ENCODE results near the gene PLXNC1. TPM values are rescaled to one million over a fixed set of nuclear protein-coding genes. Genes with fewer than 3 reads are reported as not detected.

Gene PLXNC1
- total RNA-seq, 2 donors from 2014 or later, result 2.0 to 3.0 TPM

DNA sequence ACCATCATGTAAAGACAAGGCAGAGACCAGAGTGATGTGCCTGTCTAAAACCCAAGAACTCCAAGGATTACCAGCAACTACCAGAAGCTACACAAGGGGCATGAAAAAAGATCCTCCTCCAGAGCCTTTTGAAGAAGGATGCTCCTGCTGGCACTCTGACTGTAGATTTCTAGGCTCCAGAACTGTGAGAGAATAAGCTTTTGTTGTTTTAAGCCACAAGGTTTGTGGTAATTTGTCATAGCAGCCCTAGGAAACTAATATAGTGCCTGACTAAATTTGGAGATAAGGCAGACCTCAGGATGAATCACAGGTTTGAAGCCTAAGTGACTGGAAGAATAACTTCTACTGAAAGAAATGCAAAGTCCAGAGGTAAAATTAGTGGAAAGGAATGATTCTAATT, 178.3 kb downstream of the PLXNC1 start:
- no peak for DNase-seq (ENCODE audit: low spot score)
- H3K27me3 ChIP-seq, result no peaks in the 10 kb centered on the region
- TF ChIP-seq, protein P1, sequence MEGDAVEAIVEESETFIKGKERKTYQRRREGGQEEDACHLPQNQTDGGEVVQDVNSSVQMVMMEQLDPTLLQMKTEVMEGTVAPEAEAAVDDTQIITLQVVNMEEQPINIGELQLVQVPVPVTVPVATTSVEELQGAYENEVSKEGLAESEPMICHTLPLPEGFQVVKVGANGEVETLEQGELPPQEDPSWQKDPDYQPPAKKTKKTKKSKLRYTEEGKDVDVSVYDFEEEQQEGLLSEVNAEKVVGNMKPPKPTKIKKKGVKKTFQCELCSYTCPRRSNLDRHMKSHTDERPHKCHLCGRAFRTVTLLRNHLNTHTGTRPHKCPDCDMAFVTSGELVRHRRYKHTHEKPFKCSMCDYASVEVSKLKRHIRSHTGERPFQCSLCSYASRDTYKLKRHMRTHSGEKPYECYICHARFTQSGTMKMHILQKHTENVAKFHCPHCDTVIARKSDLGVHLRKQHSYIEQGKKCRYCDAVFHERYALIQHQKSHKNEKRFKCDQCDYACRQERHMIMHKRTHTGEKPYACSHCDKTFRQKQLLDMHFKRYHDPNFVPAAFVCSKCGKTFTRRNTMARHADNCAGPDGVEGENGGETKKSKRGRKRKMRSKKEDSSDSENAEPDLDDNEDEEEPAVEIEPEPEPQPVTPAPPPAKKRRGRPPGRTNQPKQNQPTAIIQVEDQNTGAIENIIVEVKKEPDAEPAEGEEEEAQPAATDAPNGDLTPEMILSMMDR (IDR thresholded peaks at IDR 0.05), result no peak
- H3K27ac ChIP-seq, result no peak overlapping the region
- no peaks in the 10 kb centered on the region for H3K9me3 ChIP-seq
- H3K4me3 ChIP-seq, result no peak overlapping the region
- H3K36me3 ChIP-seq, result peaks cover 56% of the 10 kb centered on the region
- H3K4me1 ChIP-seq, result no peaks in the 10 kb centered on the region

DNA sequence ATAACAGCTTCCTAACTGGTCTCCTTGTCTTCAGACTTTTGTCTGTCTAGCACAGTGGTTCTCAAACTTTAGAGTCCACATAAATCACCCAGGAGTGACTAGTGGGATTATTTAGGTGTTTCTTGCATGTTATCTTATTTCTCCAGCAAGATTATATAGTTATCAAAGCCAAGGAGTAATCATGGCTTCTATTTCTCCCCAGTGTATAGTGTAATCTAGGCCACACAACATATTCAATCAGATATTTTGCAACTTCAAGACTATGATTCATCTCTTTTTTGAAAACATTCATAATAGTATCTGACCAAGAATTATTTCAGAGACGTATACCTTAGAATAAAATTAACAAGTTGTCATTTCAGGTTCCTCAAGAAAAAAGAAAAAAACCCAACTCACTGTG, 179.4 kb downstream of the PLXNC1 start:
- Histone ChIP-seq H3K27me3 (no peaks in the 10 kb centered on the region), H3K36me3 (peaks cover 48% of the 10 kb centered on the region), H3K27ac (no peak overlapping the region), H3K4me3 (no peak overlapping the region), H3K4me1 (no peaks in the 10 kb centered on the region), H3K9me3 (no peaks in the 10 kb centered on the region)
- DNase-seq (ENCODE audit: low spot score), result no peak
- TF ChIP-seq, protein P1 (IDR thresholded peaks at IDR 0.05), result no peak

DNA sequence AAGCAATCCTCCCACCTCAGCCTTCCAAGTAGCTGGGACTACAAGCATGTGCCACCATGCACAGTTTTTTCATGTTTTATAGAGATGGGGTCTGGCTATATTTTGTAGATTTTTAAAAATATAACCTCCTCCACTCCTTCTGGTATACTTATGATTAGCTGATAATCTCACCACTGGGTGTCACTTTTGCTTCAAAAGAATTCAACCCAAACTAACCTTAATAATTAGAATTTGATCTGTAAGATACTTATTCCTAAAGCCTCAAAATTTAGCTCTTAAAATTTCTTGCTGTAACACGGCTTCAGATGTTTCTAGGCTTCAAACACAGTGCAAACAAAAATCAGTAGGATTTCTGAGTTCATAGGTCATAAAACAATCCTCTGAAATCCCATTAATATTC, 181.0 kb downstream of the PLXNC1 start:
- Histone ChIP-seq H3K27me3 (no peaks in the 10 kb centered on the region), H3K36me3 (peaks cover 38% of the 10 kb centered on the region), H3K27ac (no peak overlapping the region), H3K4me1 (no peaks in the 10 kb centered on the region), H3K9me3 (no peaks in the 10 kb centered on the region), H3K4me3 (no peak overlapping the region)
- DNase-seq (ENCODE audit: low spot score), result no peak
- TF ChIP-seq, protein P1 (IDR thresholded peaks at IDR 0.05), result peak in 1 of 2 donors; percentile 36

DNA sequence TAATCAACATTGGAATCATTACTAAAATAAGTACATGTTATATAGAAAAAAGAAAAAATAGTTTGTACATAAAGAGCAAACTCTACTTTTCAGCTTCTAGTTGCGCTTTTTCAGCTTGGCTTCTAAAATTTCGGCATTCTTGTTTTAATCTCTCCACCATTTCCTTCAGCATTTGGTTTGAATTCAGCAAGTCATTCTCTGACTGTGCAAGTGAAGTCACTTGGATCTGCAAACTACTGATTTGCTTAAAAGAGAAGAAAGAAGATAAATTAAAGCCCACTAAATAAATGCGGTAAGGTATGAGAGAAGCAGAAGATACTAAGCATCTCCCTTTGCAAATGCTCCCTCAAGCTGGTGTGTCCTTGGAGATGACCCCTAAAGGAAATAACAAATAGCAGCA, 185.0 kb downstream of the PLXNC1 start:
- Histone ChIP-seq H3K9me3 (no peaks in the 10 kb centered on the region), H3K4me3 (no peak overlapping the region), H3K4me1 (no peaks in the 10 kb centered on the region), H3K36me3 (peaks cover 24% of the 10 kb centered on the region), H3K27ac (peak overlapping the region in 1 of 2 donors; percentile 31), H3K27me3 (no peaks in the 10 kb centered on the region)
- TF ChIP-seq, protein P1 (IDR thresholded peaks at IDR 0.05), result no peak
- no peak for DNase-seq (ENCODE audit: low spot score)

DNA sequence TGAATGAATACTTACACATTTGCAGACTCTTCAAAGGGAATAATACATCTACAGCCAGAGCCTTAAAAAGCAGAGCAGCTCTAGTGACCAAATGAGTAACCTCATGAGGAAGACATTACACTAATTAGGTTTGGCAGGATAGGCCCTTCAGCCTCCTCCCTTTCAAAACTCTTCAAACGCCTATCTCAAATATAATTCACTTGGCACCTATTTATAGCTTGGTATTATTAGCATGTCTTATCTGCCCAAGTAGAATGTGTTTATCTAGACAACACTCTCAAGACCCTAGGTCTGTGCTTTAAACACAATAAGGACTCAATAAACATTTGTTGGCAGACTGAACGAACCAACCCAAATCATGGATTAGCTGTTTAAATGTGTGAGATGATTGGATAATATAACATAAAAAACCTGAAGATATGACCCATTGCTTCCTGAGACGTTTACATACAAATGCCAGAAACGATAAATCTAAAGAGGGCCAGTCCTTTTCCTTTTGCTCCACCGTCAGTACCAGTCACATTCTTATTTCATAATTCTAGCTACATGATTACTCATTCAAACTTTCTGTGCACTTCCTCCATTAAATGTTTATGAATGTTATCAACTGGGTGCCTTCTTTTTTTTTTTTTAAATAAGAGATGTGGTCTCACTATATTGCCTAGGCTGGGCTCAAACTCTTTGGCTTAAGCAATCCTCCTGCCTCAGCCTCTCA, 188.0 kb downstream of the PLXNC1 start:
- peak overlapping the region in 1 of 2 donors; percentile 31 for H3K27ac ChIP-seq

More for the DNA sequence above, 188.0 kb downstream of the PLXNC1 start:
- Histone ChIP-seq H3K9me3 (no peaks in the 10 kb centered on the region), H3K27me3 (no peaks in the 10 kb centered on the region), H3K36me3 (peaks cover 5% of the 10 kb centered on the region), H3K4me3 (peak overlapping the region; percentile 0 to 5), H3K4me1 (no peaks in the 10 kb centered on the region)
- TF ChIP-seq, protein P1 (IDR thresholded peaks at IDR 0.05), result no peak
- DNase-seq (ENCODE audit: low spot score), result no peak
